HepG2 (cell line): ENCODE measurements around the gene VPS11. TPM values are rescaled to one million over a fixed set of nuclear protein-coding genes. Genes with fewer than 3 reads are reported as not detected.

ENCODE experiments used
- ATAC-seq: fragments of 200-7000 bp; cut with Tn5 transposase; 3 replicates; pipeline ENCODE4 v1.9.1; 2020; ENCODE audit warnings: mild to moderate bottlenecking, moderate library complexity
- BruUV-seq: library from RNA; stranded (reverse); fragments of 400-500 nt; replicated peaks from 2 replicates; lab custom pipeline; 2021; lab: Mats Ljungman, UMichigan
- CTCF ChIA-PET: fragments of 300-600 bp; formaldehyde crosslinking; extraction: SDS; loops from one replicate; lab custom pipeline; 2021; ENCODE audit warnings: low total read pairs, inconsistent platforms, low intra/inter-chr PET ratio; lab: Yijun Ruan, JAX
- POLR2A ChIA-PET: fragments of 350-600 bp; sonication (Branson Sonifier 250); formaldehyde crosslinking; loops from one replicate; lab custom pipeline; 2020; ENCODE audit warnings: antibody characterized with exemption, inconsistent platforms; lab: Yijun Ruan, JAX
- DNase-seq: peaks from one replicate; pipeline ENCODE4 v3.0.0-alpha.2; 2015; ENCODE audit warnings: low spot score
- FAIRE-seq: peaks from 3 replicates; lab custom pipeline; 2011; peaks lifted over from hg19 to GRCh38; lab: Jason Lieb, UNC
- H2AFZ ChIP-seq: one replicate; pipeline ENCODE4 v1.6.1; 2011; ENCODE audit warnings: low read length, inconsistent platforms
- H3K27ac ChIP-seq: fragments of 300-600 bp; 3 replicates; pipeline ENCODE4 v1.8.0; 2011; ENCODE audit warnings: mixed run types, mild to moderate bottlenecking, mixed read lengths, low read length, inconsistent platforms; ENCODE audit not compliant: insufficient read depth; ENCODE audit errors: extremely low read length
- H3K27me3 ChIP-seq, 2 experiments: fragments of 200-600 bp in 1 of 2; 2 replicates in 1 of 2; 3 replicates in 1 of 2; pipeline versions ENCODE4 v1.6.0 to v1.8.0; 2011; ENCODE audit warnings: low read length in 2 of 2, mild to moderate bottlenecking in 2 of 2, moderate library complexity in 2 of 2, inconsistent platforms in 1 of 2; ENCODE audit not compliant: insufficient read depth in 2 of 2, control insufficient read depth in 1 of 2
- H3K36me3 ChIP-seq, 2 experiments: fragments of 200-600 bp in 1 of 2; replicated peaks in 1 of 2; 2 replicates in 1 of 2; 3 replicates in 1 of 2; pipeline versions ENCODE4 v1.5.1 to v1.8.0; 2011; ENCODE audit warnings: low read length in 2 of 2, inconsistent platforms in 1 of 2; ENCODE audit not compliant: insufficient read depth in 2 of 2, control insufficient read depth in 1 of 2
- H3K4me1 ChIP-seq: 2 replicates; pipeline ENCODE4 v1.5.1; 2012; ENCODE audit warnings: low read length, inconsistent platforms; ENCODE audit not compliant: insufficient read depth
- H3K4me2 ChIP-seq: 2 replicates; pipeline ENCODE4 v1.6.0; 2011; ENCODE audit warnings: low read depth, low read length, inconsistent platforms
- H3K4me3 ChIP-seq, 3 experiments: fragments of 200-600 bp in 1 of 3; sonication (generic), shearing (Covaris generic) in 1 of 3; replicated peaks in 1 of 3; 2 replicates each; pipeline ENCODE4 v1.5.1; 2011 to 2016; ENCODE audit warnings: low read length in 3 of 3, inconsistent platforms in 2 of 3, low read depth in 2 of 3, mild to moderate bottlenecking in 2 of 3, control low read depth in 1 of 3, mixed read lengths in 1 of 3; ENCODE audit not compliant: insufficient read depth in 1 of 3
- H3K79me2 ChIP-seq: one replicate; pipeline ENCODE4 v1.6.1; 2011; ENCODE audit warnings: low read length, inconsistent platforms; ENCODE audit not compliant: insufficient read depth
- H3K9ac ChIP-seq: 2 replicates; pipeline ENCODE4 v1.6.0; 2011; ENCODE audit warnings: mild to moderate bottlenecking, low read depth, low read length, inconsistent platforms; ENCODE audit not compliant: insufficient read depth
- H3K9me3 ChIP-seq: 2 replicates; pipeline ENCODE4 v1.5.1; 2012; ENCODE audit warnings: mild to moderate bottlenecking, low read length
- H4K20me1 ChIP-seq: 2 replicates; pipeline ENCODE4 v1.6.0; 2011; ENCODE audit warnings: inconsistent platforms, mild to moderate bottlenecking, low read length, moderate library complexity; ENCODE audit not compliant: insufficient read depth
- ESRRA ChIP-seq: sonication (generic); formaldehyde crosslinking; IDR thresholded peaks from 2 replicates; pipeline ENCODE4 v1.5.1; 2020; ENCODE audit warnings: mild to moderate bottlenecking, low read depth, missing genetic modification reagents
- FIP1L1 ChIP-seq: fragments of 200-400 bp; formaldehyde crosslinking; IDR thresholded peaks from 2 replicates; pipeline ENCODE4 v1.6.1; 2018; ENCODE audit warnings: low read depth, mild to moderate bottlenecking, low read length, moderate library complexity, borderline replicate concordance; ENCODE audit not compliant: insufficient read depth
- FOXO1 ChIP-seq: sonication (generic); formaldehyde crosslinking; IDR thresholded peaks from 2 replicates; pipeline ENCODE4 v1.4.0; 2020; ENCODE audit warnings: missing genetic modification reagents
- HNRNPK ChIP-seq: fragments of 200-400 bp; formaldehyde crosslinking; IDR thresholded peaks from 2 replicates; pipeline ENCODE4 v1.6.1; 2018; ENCODE audit warnings: low read length, low read depth, moderate library complexity, mild to moderate bottlenecking; ENCODE audit not compliant: poor library complexity, severe bottlenecking
- KLF11 ChIP-seq: IDR thresholded peaks from 2 replicates; pipeline ENCODE4 v1.6.1; 2016; ENCODE audit warnings: missing compliant biosample characterization
- MAFG ChIP-seq: sonication (generic); formaldehyde crosslinking; IDR thresholded peaks from 2 replicates; pipeline ENCODE4 v1.5.1; 2020; ENCODE audit warnings: mild to moderate bottlenecking, missing genetic modification reagents
- PHF21A ChIP-seq: sonication (generic); formaldehyde crosslinking; IDR thresholded peaks from 2 replicates; pipeline ENCODE4 v1.5.0; 2020; ENCODE audit warnings: mild to moderate bottlenecking, missing genetic modification reagents
- REL ChIP-seq: sonication (generic); formaldehyde crosslinking; conservative IDR thresholded peaks from 2 replicates; pipeline ENCODE4 v1.8.0; 2022; ENCODE audit warnings: mild to moderate bottlenecking, missing genetic modification reagents, moderate library complexity
- TP53 ChIP-seq: sonication (generic); formaldehyde crosslinking; conservative IDR thresholded peaks from 2 replicates; pipeline ENCODE4 v1.4.0; 2020; ENCODE audit warnings: missing genetic modification reagents
- ZNF317 ChIP-seq: sonication (generic); formaldehyde crosslinking; IDR thresholded peaks from 2 replicates; pipeline ENCODE4 v1.5.0; 2020; ENCODE audit warnings: mild to moderate bottlenecking, missing genetic modification reagents
- ZNF326 ChIP-seq: sonication (generic); formaldehyde crosslinking; IDR thresholded peaks from 2 replicates; pipeline ENCODE4 v1.4.0; 2020; ENCODE audit warnings: missing genetic modification reagents, borderline replicate concordance
- ZNF335 ChIP-seq: sonication (generic); formaldehyde crosslinking; IDR thresholded peaks from 2 replicates; pipeline ENCODE4 v1.4.0; 2020; ENCODE audit warnings: missing genetic modification reagents
- ZNF350 ChIP-seq: sonication (generic); formaldehyde crosslinking; IDR thresholded peaks from 2 replicates; pipeline ENCODE4 v1.4.0; 2020; ENCODE audit warnings: mild to moderate bottlenecking, low read depth, missing genetic modification reagents, borderline replicate concordance
- ZNF446 ChIP-seq: sonication (generic); formaldehyde crosslinking; IDR thresholded peaks from 2 replicates; pipeline ENCODE4 v1.5.0; 2020; ENCODE audit warnings: mild to moderate bottlenecking, missing genetic modification reagents
- ZNF772 ChIP-seq: sonication (generic); formaldehyde crosslinking; IDR thresholded peaks from 2 replicates; pipeline ENCODE4 v1.5.0; 2020; ENCODE audit warnings: mild to moderate bottlenecking, missing genetic modification reagents
- ZNF773 ChIP-seq: sonication (generic); formaldehyde crosslinking; IDR thresholded peaks from 2 replicates; pipeline ENCODE4 v1.4.0; 2020; ENCODE audit warnings: missing genetic modification reagents, borderline replicate concordance
- ZNF850 ChIP-seq: sonication (generic); formaldehyde crosslinking; conservative IDR thresholded peaks from 2 replicates; pipeline ENCODE4 v1.9.0; 2021; ENCODE audit warnings: mild to moderate bottlenecking, missing genetic modification reagents
- WGBS: methylation state at CpG from one replicate; pipeline ENCODE4 v1.1.6; 2017; ENCODE audit warnings: low lambda C conversion rate; 5-methylcytosine and 5-hydroxymethylcytosine counted together
- in situ Hi-C: cut with HindIII; loops from 2 replicates; pipeline ENCODE4 v1.10.0; 2017; ENCODE audit warnings: low pct_unique_long_range_greater_than_20kb; ENCODE audit not compliant: extremely low pct_ligation_motif_present
- intact Hi-C: fragments of 100-400 bp; cut with micrococcal nuclease; formaldehyde crosslinking; loops from one replicate; pipeline ENCODE4 v1.10.0; 2022; ENCODE audit not compliant: unreplicated experiment
- polyA plus RNA-seq, 8 experiments: library from polyadenylated mRNA; depleted of rRNA in 3 of 8; stranded (reverse) in 7 of 8; unstranded in 1 of 8; fragments of >200 nt; fragmentation: Illumina TruSeq in 4 of 8; extraction: Trizol in 4 of 8; gene quantifications; 2 replicates each; pipeline versions ENCODE4 v1.2.1 to v1.2.3, GENCODE V29; 2011 to 2016; ENCODE audit warnings: low read depth in 4 of 8, missing spikeins in 1 of 8, mixed read lengths in 1 of 8; ENCODE audit not compliant: insufficient read depth in 1 of 8
- total RNA-seq, 5 experiments: library from RNA; depleted of rRNA; stranded (reverse); fragments of >200 nt; fragmentation: Illumina TruSeq; extraction: Trizol; gene quantifications; 2 replicates each; pipeline ENCODE4 v1.2.3, GENCODE V29; 2016; ENCODE audit warnings: low read depth in 1 of 5
- TF ChIP-seq, protein P1 (sequence below): sonication (generic); formaldehyde crosslinking; IDR thresholded peaks from 2 replicates; pipeline ENCODE4 v1.4.0; 2020; ENCODE audit warnings: missing genetic modification reagents
- TF ChIP-seq, protein P2 (sequence below): sonication (generic); formaldehyde crosslinking; conservative IDR thresholded peaks from 2 replicates; pipeline ENCODE4 v1.8.0; 2022; ENCODE audit warnings: low read depth, missing genetic modification reagents

The VPS11 gene
- total and polyA plus RNA-seq, 2 of the 13 experiments (the other 11 are each of a cell fraction or from before 2014, with no cell fraction given), result 13.7 to 21.6 TPM

GRCh38 chr11:119109843-119110242 lies 42.2 kb downstream of the VPS11 start:
- POLR2A ChIA-PET, result interaction anchor here (1.6 to 4.2 kb wide), 5 partner anchors 11 to 75 kb away, joined by 3 to 75 read pairs (median 24); partner anchors contain the start of genes HINFP, HMBS, NHERF4 and VPS11
- WGBS, result no CpG with 5 or more reads among the region's 3 CpGs
- intact Hi-C loops, result loop anchor here (5.0 kb wide), 1 partner anchor 87 kb away; no protein-coding TSS in a partner anchor

GRCh38 chr11:119110439-119110838 lies 42.8 kb downstream of the VPS11 start:
- Histone ChIP-seq H3K9ac (no peak overlapping the region), H3K4me1 (peaks cover 29% of the 10 kb centered on the region), H3K27me3 (no peaks in the 10 kb centered on the region; a peak in 1 of 5 replicates), H3K9me3 (no peaks in the 10 kb centered on the region), H4K20me1 (no peaks in the 10 kb centered on the region), H3K27ac (no peak overlapping the region), H3K36me3 (peaks cover 8 to 34% of the 10 kb centered on the region in 2 experiments), H3K79me2 (no peaks in the 10 kb centered on the region), H3K4me3 (no peak overlapping the region), H2AFZ (no peak overlapping the region), H3K4me2 (no peak overlapping the region)
- intact Hi-C loops, result no loop called here
- BruUV-seq, result no TSS peak
- CTCF ChIA-PET, result no interaction called here
- 93% methylated on average over 4 of the region's 10 CpGs for WGBS
- DNase-seq, result no peak
- in situ Hi-C loops, result no loop called here
- FAIRE-seq, result no peak
- TF ChIP-seq KLF11 (CRISPR knock-in tag) (no peak), ZNF850 (CRISPR knock-in tag) (no peak), PHF21A (no peak), REL (no peak), ZNF317 (CRISPR knock-in tag) (no peak), ZNF326 (CRISPR knock-in tag) (no peak), FOXO1 (CRISPR knock-in tag) (no peak), TP53 (no peak), HNRNPK (no peak), ZNF773 (no peak), ZNF335 (no peak), ZNF446 (CRISPR knock-in tag) (no peak)
- TF ChIP-seq, protein P1, sequence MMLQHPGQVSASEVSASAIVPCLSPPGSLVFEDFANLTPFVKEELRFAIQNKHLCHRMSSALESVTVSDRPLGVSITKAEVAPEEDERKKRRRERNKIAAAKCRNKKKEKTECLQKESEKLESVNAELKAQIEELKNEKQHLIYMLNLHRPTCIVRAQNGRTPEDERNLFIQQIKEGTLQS (CRISPR knock-in tag), result no peak
- TF ChIP-seq, protein P2, sequence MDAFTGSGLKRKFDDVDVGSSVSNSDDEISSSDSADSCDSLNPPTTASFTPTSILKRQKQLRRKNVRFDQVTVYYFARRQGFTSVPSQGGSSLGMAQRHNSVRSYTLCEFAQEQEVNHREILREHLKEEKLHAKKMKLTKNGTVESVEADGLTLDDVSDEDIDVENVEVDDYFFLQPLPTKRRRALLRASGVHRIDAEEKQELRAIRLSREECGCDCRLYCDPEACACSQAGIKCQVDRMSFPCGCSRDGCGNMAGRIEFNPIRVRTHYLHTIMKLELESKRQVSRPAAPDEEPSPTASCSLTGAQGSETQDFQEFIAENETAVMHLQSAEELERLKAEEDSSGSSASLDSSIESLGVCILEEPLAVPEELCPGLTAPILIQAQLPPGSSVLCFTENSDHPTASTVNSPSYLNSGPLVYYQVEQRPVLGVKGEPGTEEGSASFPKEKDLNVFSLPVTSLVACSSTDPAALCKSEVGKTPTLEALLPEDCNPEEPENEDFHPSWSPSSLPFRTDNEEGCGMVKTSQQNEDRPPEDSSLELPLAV (CRISPR knock-in tag), result no peak
- POLR2A ChIA-PET, result no interaction called here
- no peak for ATAC-seq

More at GRCh38 chr11:119109843-119110242, 42.2 kb downstream of the VPS11 start:
- BruUV-seq, result no TSS peak
- no peak for TF ChIP-seq MAFG
- TF ChIP-seq FIP1L1, result no peak
- no peak for TF ChIP-seq ZNF326 (CRISPR knock-in tag)
- TF ChIP-seq ZNF772 (CRISPR knock-in tag), result no peak
- no peak for TF ChIP-seq ESRRA
- no peak for TF ChIP-seq ZNF350 (CRISPR knock-in tag)
- DNase-seq (no peak), FAIRE-seq (no peak), ATAC-seq (no peak)
- Histone ChIP-seq H3K4me1 (peaks cover 29% of the 10 kb centered on the region), H3K4me2 (no peak overlapping the region), H3K9me3 (no peaks in the 10 kb centered on the region), H3K36me3 (peaks cover 7 to 34% of the 10 kb centered on the region in 2 experiments), H4K20me1 (no peaks in the 10 kb centered on the region), H3K9ac (no peak overlapping the region), H3K27me3 (no peaks in the 10 kb centered on the region; a peak in 1 of 5 replicates), H2AFZ (no peak overlapping the region), H3K27ac (no peak overlapping the region), H3K79me2 (no peaks in the 10 kb centered on the region), H3K4me3 (no peak overlapping the region)
- CTCF ChIA-PET, result no interaction called here
- in situ Hi-C loops, result no loop called here
